GM21737 (cell line): ENCODE data around the gene KLHL18.
"Not testable (repeated sequence)": the region's sequence is repeated elsewhere in the genome, so short reads cannot be mapped to it uniquely, and the experiment has no call there.

ENCODE experiments used
- ATAC-seq: cut with Tn5 transposase; IDR thresholded peaks from one replicate; pipeline ENCODE4 v1.9.1; 2021; ENCODE audit warnings: mild to moderate bottlenecking, moderate library complexity; ENCODE audit not compliant: unreplicated experiment

KLHL18 gene

DNA sequence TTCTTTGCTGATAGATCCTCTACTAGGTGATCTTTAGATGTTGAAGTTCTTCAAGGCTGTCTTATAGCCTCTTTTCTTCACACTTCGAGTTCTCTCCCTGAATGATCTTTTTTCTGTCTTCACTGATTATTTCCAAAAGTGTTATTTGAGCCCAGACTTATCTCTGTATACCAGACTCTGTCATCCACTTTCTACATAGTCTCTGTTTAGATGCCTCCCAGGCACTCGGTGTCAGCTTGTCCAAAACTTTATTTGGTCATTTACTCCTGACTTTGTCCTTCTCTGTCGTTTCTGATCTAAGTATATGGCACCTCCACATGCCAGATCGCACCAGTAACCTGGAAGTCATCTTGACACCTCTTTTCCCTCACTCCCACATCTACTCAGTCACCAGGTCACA, 27.6 kb downstream of the KLHL18 start:
- ATAC-seq = no peak

DNA sequence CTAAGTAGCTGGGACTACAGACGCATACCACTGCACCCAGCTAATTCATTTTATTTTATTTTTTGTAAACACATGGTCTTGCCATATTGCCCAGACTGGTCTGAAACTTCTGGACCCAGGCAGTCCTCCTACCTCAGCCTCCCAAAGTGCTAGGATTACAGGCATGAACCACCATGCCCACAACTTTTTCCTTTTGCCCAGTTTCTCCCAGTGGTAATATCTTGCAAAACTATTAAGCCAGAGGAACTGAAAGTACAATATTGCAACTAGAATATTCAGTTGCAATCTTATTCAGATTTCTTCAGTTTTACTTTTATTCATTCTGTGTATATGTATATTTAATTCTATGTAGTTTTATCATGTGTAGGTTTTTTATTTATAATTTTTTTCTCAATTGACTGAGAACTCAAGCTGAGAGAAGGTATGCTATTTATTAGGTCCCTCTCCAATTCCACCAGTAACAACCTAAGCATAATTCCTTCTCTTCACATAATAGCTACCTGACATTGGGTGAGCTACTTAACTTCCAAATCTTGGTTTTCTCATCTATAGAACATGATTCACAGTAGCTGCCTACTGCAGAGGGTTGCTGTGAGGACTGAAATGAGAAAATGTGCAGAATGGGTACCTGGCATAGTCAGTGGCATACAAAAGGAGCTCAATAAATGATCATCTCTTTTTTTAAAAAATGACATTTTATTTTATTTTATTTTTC, 30.8 kb downstream of the KLHL18 start:
- no peak for ATAC-seq

GRCh38 chr3:47314056-47314764, 31.5 kb downstream of the KLHL18 start:
- no peak for ATAC-seq

- ATAC-seq = no peak
Observed at GRCh38 chr3:47315069-47315647, 32.4 kb downstream of the KLHL18 start.

DNA sequence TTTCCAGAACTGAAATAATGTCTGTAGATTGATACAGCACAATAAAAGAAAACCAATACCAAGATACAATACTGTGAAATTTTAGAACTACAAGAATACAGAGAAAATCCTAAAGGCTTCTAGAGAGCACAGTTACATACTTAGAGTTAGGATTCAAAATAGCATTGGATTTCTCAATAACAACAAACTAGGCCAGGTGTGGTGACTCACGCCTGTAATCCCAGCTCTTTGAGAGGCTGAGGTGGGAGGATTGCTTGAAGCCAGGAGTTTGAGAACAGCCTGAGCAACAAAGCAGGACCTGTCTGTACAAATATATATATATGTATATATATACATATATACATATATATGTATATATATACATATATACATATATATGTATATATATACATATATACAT, 33.4 kb downstream of the KLHL18 start:
- not testable (repeated sequence) for ATAC-seq

GRCh38 chr3:47318916-47319315, 36.2 kb downstream of the KLHL18 start:
- no peak for ATAC-seq

GRCh38 chr3:47319956-47320355, 37.2 kb downstream of the KLHL18 start:
- no peak for ATAC-seq

DNA sequence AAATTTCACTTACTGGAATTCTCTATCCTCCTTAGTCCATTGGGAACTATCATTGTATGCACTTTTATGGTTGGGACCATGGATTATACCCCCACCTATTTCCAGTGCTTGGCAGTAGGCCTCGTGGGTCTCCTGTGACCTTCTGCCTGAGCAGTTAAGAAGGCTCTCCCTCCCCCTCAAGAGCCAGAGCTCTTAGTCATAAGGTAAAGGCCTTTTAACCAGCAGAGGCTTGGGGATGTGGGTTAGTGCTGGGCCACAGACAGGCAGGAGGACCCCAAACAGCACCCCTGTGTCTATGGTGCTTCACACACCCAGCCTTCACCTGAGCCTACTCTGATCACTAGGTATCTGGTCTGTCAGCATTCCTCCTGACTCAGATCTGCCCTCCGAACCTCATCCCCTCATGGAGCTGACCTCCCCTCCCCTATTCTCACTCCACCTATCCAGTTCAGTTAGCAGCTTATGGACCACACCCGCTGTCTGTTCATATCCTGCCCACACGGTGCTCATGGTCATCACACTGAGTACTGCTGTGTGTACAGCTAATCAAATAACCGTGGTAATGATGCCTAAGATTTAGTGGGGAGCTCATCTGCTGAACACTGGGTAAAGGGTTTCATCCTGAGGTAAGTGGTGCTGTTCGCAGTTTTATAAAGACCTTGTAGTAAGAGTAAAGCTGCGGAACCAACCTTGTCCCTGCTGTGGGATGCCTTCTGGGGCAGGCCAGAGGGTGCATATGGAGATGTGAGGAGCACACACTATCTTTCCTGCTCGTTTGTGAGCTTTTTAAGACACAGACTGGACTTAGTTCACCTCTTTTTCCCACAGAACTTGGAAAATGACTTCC, 40.9 kb downstream of the KLHL18 start:
- ATAC-seq = no peak

- ATAC-seq = no peak
Observed at GRCh38 chr3:47324278-47324865, 41.6 kb downstream of the KLHL18 start.

- ATAC-seq = no peak
Observed at GRCh38 chr3:47333907-47334306, 51.2 kb downstream of the KLHL18 start.

GRCh38 chr3:47337656-47338055, 54.9 kb downstream of the KLHL18 start:
- ATAC-seq = no peak

GRCh38 chr3:47339951-47340350, 57.2 kb downstream of the KLHL18 start:
- ATAC-seq = no peak

DNA sequence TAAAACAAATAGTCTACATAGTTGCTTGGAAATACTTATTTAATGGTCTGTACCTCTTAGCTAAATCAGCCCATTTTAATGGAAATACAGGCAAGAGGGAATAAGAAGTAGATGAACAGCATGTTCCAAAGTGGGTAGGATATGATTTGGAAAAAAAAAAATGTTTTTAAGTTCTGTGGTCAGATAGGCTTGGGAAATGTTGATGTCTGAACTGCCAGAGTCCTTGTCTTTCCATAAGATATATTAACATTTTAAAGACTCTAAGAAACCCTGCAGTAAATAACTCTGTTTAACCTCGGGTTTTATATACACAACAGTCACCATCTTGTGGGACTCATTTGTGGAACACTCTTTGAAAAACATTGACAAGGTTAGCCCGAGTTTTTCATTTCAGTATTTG, 58.1 kb downstream of the KLHL18 start:
- no peak for ATAC-seq

DNA sequence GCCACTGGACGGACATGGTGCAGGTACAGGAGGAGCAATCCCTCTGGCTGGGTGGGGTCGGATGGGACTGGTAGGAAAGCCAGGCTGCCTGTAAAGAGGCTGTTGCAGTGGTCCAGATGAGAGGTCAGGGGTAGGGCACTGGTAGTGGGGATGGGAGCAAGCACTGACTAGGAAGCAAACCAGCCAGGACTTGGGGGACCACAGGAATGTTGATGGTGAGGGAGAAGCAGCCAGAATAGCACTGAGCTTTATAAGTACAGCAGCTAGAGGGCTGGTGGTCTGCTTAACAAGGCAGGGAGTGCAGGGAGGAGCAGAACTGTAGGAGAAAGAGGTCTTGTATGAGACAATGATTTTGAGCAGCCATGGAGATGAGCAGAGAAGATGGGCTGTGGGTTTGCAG, 59.4 kb downstream of the KLHL18 start:
- no peak for ATAC-seq

DNA sequence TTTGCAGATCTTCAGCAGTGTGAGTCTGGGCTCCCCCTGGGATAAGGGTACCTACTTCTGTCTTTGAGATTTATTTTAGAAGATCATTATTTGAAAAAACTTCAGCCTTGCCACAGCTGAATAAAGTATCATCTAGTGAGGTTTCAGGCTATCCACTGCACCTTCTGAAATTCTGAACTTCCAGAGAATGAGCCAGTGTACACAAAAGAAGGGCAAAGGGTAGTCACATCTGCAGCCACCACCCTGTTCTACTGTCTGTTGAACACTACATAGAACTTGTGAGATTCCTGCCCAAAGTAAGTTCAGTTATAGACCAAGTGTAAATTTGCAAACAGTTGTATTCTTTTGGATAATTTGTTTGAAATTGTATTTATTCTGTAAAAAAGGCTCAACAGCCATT, 60.1 kb downstream of the KLHL18 start:
- no peak for ATAC-seq

- ATAC-seq = no peak
Observed at GRCh38 chr3:47343471-47343971, 60.8 kb downstream of the KLHL18 start.

DNA sequence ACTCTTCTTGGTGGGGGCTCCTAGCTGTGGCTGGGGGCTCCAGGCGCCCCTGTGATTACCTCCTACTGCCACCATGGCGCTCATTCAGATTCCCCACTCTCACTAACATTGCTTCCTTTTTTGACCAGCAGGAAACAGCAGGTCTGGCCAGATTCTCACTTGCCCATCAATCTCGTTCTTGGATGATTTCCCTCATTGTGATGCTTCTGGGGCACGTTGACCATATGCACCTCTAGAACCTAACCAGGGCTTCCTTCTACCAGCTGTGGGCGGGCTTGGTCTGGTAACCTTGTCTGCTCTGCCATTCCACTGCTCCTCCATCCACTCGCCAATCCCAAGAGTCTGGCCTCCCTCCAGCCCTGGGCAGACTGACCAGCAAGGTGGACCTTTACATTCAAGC, 62.2 kb downstream of the KLHL18 start:
- no peak for ATAC-seq

DNA sequence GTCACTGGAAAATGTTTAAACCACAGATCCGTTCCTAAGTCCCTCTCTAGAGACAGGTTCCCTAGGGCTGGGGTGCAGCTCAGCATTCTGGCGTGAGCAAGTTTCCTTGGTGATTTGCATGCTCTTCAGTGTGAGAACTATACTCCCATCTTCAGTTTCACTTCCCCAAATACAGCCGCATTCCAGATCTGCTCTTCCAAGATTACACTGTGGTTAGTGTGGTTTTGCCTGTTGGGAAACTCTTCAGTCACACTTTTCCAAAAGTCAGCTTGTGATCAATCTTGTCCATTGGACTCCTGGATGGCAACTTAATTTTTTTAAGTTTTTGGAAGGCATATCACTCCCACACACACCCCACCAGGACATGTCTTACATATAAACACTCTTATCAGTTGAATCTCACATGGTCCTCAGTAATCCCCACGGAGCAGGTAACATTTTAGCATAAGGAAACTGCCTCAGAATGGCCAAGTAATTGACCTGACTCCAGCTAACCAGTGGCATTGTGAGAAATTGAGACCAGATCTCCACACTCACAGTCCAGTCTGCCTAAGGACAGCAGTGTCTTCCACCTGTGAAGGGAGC, 64.6 kb downstream of the KLHL18 start:
- peak; percentile 58 for ATAC-seq

- no peak for ATAC-seq
Observed at GRCh38 chr3:47348411-47349154, 65.8 kb downstream of the KLHL18 start.

DNA sequence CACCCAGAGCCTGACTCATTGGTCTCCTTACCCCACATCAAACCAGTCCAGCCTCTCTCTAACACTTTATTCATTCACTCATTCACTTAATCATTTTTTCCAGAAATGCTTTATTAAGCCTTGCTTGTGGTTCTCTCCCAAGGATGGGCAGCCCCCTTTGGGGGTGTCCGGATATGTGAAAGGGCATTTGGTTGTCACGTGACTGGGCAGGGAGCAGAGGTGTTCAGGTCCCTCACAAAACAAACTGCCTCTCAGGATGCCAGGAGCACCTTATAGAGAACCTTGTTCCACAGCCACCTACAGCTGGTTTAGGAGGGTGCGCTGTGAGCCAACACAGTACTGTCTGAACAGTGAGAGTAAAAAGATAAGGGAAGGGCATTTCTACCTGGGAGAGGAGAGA, 72.3 kb downstream of the KLHL18 start:
- ATAC-seq = no peak
